Ishikawa (cell line): ENCODE results near the gene HERC3.

Experiments used
- CEBPB ChIP-seq: IDR thresholded peaks from 2 replicates; pipeline ENCODE4 v1.6.1; 2012
- CREB1 ChIP-seq: IDR thresholded peaks from 2 replicates; pipeline ENCODE4 v1.6.1; 2012; ENCODE audit warnings: low read depth
- EGR1 ChIP-seq: IDR thresholded peaks from 2 replicates; pipeline ENCODE4 v1.6.1; 2012
- EP300 ChIP-seq: IDR thresholded peaks from 2 replicates; pipeline ENCODE4 v1.6.1; 2012; ENCODE audit warnings: borderline replicate concordance
- MAX ChIP-seq: IDR thresholded peaks from 2 replicates; pipeline ENCODE4 v1.6.1; 2012
- NFIC ChIP-seq: IDR thresholded peaks from 2 replicates; pipeline ENCODE4 v1.6.1; 2012
- RAD21 ChIP-seq: IDR thresholded peaks from 2 replicates; pipeline ENCODE4 v1.6.1; 2012; ENCODE audit warnings: low read depth
- REST ChIP-seq: IDR thresholded peaks from 2 replicates; pipeline ENCODE4 v1.6.1; 2012; ENCODE audit warnings: low read depth, mild to moderate bottlenecking
- TAF1 ChIP-seq: IDR thresholded peaks from 2 replicates; pipeline ENCODE4 v1.6.1; 2012; ENCODE audit warnings: low read depth, mild to moderate bottlenecking
- TCF12 ChIP-seq: IDR thresholded peaks from 2 replicates; pipeline ENCODE4 v1.6.1; 2012; ENCODE audit warnings: low read depth
- TEAD4 ChIP-seq: IDR thresholded peaks from 2 replicates; pipeline ENCODE4 v1.6.1; 2012

GRCh38 chr4:88738180-88738579 lies 145.9 kb downstream of the HERC3 start:
- TF ChIP-seq RAD21 (no peak), EGR1 (no peak), NFIC (no peak), TCF12 (no peak), EP300 (no peak), CREB1 (no peak), REST (no peak), TAF1 (no peak), MAX (no peak), CEBPB (no peak), TEAD4 (no peak)
